ENCODE measurements around the gene ATOH8. TPM values are rescaled to one million over a fixed set of nuclear protein-coding genes. Genes with fewer than 3 reads are reported as not detected.

Gene ATOH8
- total RNA-seq, 1 donor from 2014 or later: 1.9 TPM

GRCh38 chr2:85718009-85718391 lies 35.8 kb upstream of the ATOH8 start:
- no peak for DNase-seq (ENCODE audit: low read depth)
- Histone ChIP-seq H3K27me3 (ENCODE audit: insufficient read depth, low read length) (peaks cover 8% of the 10 kb centered on the region), H3K36me3 (ENCODE audit: insufficient read depth, low read length) (no peaks in the 10 kb centered on the region), H3K4me3 (ENCODE audit: insufficient read depth, low read depth, low read length) (no peak overlapping the region), H4K20me1 (ENCODE audit: insufficient read depth, low read length) (no peaks in the 10 kb centered on the region), H3K4me2 (ENCODE audit: low read length) (no peak overlapping the region), H3K79me2 (ENCODE audit: insufficient read depth, low read length) (no peaks in the 10 kb centered on the region), H2AFZ (ENCODE audit: low read depth, low read length) (no peak overlapping the region), H3K9ac (ENCODE audit: low read length) (no peak overlapping the region), H3K27ac (ENCODE audit: low read depth, low read length) (no peak overlapping the region), H3K9me3 (ENCODE audit: insufficient read depth, low read depth, low read length) (no peaks in the 10 kb centered on the region), H3K4me1 (ENCODE audit: insufficient read depth, low read length) (peaks cover 3% of the 10 kb centered on the region)
- Mint-ChIP-seq H3K4me3 (ENCODE audit: unreplicated experiment) (no peak overlapping the region), H3K9me3 (ENCODE audit: unreplicated experiment) (peaks cover 12% of the 10 kb centered on the region), H3K36me3 (ENCODE audit: low read depth, unreplicated experiment) (peaks cover 5% of the 10 kb centered on the region), H3K27me3 (ENCODE audit: low read depth, unreplicated experiment) (peaks cover 53% of the 10 kb centered on the region), H3K4me1 (ENCODE audit: low read depth, unreplicated experiment) (no peaks in the 10 kb centered on the region), H3K27ac (ENCODE audit: unreplicated experiment) (no peak overlapping the region)
- TF ChIP-seq EZH2 (IDR thresholded peaks at IDR 0.05; ENCODE audit: insufficient read depth, low read length) (no peak), CTCF (IDR thresholded peaks at IDR 0.05; ENCODE audit: insufficient read depth, low read depth, low read length) (no peak)
- no peak for FAIRE-seq

- H3K4me3 Mint-ChIP-seq (ENCODE audit: unreplicated experiment): no peak overlapping the region
- H3K9me3 ChIP-seq (ENCODE audit: insufficient read depth, low read depth, low read length): no peaks in the 10 kb centered on the region
- no peak overlapping the region for H3K4me2 ChIP-seq (ENCODE audit: low read length)
- peaks cover 12% of the 10 kb centered on the region for H3K9me3 Mint-ChIP-seq (ENCODE audit: unreplicated experiment)
- no peak for DNase-seq (ENCODE audit: low read depth)
- no peaks in the 10 kb centered on the region for H4K20me1 ChIP-seq (ENCODE audit: insufficient read depth, low read length)
- H3K27ac ChIP-seq (ENCODE audit: low read depth, low read length): no peak overlapping the region
- no peaks in the 10 kb centered on the region for H3K79me2 ChIP-seq (ENCODE audit: insufficient read depth, low read length)
- TF ChIP-seq CTCF (IDR thresholded peaks at IDR 0.05; ENCODE audit: insufficient read depth, low read depth, low read length) (no peak), EZH2 (IDR thresholded peaks at IDR 0.05; ENCODE audit: insufficient read depth, low read length) (no peak)
- peaks cover 1% of the 10 kb centered on the region for H3K4me1 Mint-ChIP-seq (ENCODE audit: low read depth, unreplicated experiment)
- no peak overlapping the region for H2AFZ ChIP-seq (ENCODE audit: low read depth, low read length)
- H3K27me3 ChIP-seq (ENCODE audit: insufficient read depth, low read length): peaks cover 8% of the 10 kb centered on the region
- no peak overlapping the region for H3K4me3 ChIP-seq (ENCODE audit: insufficient read depth, low read depth, low read length)
- no peaks in the 10 kb centered on the region for H3K4me1 ChIP-seq (ENCODE audit: insufficient read depth, low read length)
- no peak overlapping the region for H3K27ac Mint-ChIP-seq (ENCODE audit: unreplicated experiment)
- no peaks in the 10 kb centered on the region for H3K36me3 ChIP-seq (ENCODE audit: insufficient read depth, low read length)
- H3K9ac ChIP-seq (ENCODE audit: low read length): no peak overlapping the region
- H3K36me3 Mint-ChIP-seq (ENCODE audit: low read depth, unreplicated experiment): peaks cover 5% of the 10 kb centered on the region
- peaks cover 59% of the 10 kb centered on the region for H3K27me3 Mint-ChIP-seq (ENCODE audit: low read depth, unreplicated experiment)
- no peak for FAIRE-seq
Measured at GRCh38 chr2:85718885-85719492, 34.8 kb upstream of the ATOH8 start.

- Histone ChIP-seq H3K9me3 (ENCODE audit: insufficient read depth, low read depth, low read length) (no peaks in the 10 kb centered on the region), H3K4me2 (ENCODE audit: low read length) (no peak overlapping the region), H3K4me1 (ENCODE audit: insufficient read depth, low read length) (no peaks in the 10 kb centered on the region), H3K36me3 (ENCODE audit: insufficient read depth, low read length) (no peaks in the 10 kb centered on the region), H2AFZ (ENCODE audit: low read depth, low read length) (no peak overlapping the region), H3K27me3 (ENCODE audit: insufficient read depth, low read length) (peaks cover 10% of the 10 kb centered on the region), H3K79me2 (ENCODE audit: insufficient read depth, low read length) (no peaks in the 10 kb centered on the region), H3K27ac (ENCODE audit: low read depth, low read length) (no peak overlapping the region), H3K4me3 (ENCODE audit: insufficient read depth, low read depth, low read length) (no peak overlapping the region), H3K9ac (ENCODE audit: low read length) (no peak overlapping the region), H4K20me1 (ENCODE audit: insufficient read depth, low read length) (no peaks in the 10 kb centered on the region)
- TF ChIP-seq EZH2 (IDR thresholded peaks at IDR 0.05; ENCODE audit: insufficient read depth, low read length): no peak
- no peak for TF ChIP-seq CTCF (IDR thresholded peaks at IDR 0.05; ENCODE audit: insufficient read depth, low read depth, low read length)
- peaks cover 6% of the 10 kb centered on the region for H3K4me1 Mint-ChIP-seq (ENCODE audit: low read depth, unreplicated experiment)
- FAIRE-seq: no peak
- no peak overlapping the region for H3K4me3 Mint-ChIP-seq (ENCODE audit: unreplicated experiment)
- H3K27ac Mint-ChIP-seq (ENCODE audit: unreplicated experiment): no peak overlapping the region
- peaks cover 64% of the 10 kb centered on the region for H3K27me3 Mint-ChIP-seq (ENCODE audit: low read depth, unreplicated experiment)
- H3K9me3 Mint-ChIP-seq (ENCODE audit: unreplicated experiment): peaks cover 12% of the 10 kb centered on the region
- H3K36me3 Mint-ChIP-seq (ENCODE audit: low read depth, unreplicated experiment): peaks cover 5% of the 10 kb centered on the region
- DNase-seq (ENCODE audit: low read depth): no peak
Measured at GRCh38 chr2:85719609-85720240, 34.1 kb upstream of the ATOH8 start.
